Right atrium auricular region (tissue), 2 donors: ENCODE data around the gene UBN1. TPM values are rescaled to one million over a fixed set of nuclear protein-coding genes. Genes with fewer than 3 reads are reported as not detected.

Experiments used
- DNase-seq: peaks from one replicate; pipeline ENCODE4 v3.0.0-alpha.2; 2019; ENCODE audit warnings: low spot score
- H3K27ac ChIP-seq, 2 donors: fragments of 200-600 bp; sonication (generic); 1 replicate in 1 of 2; 2 replicates in 1 of 2; pipeline ENCODE4 v1.5.1; 2016 to 2019
- H3K27me3 ChIP-seq, 2 donors: fragments of 200-600 bp; sonication (generic); one replicate each; pipeline versions ENCODE4 v1.5.1 to v1.6.0; 2017 to 2019
- H3K36me3 ChIP-seq: fragments of 200-600 bp; sonication (generic); one replicate; pipeline ENCODE4 v1.5.1; 2016
- H3K4me1 ChIP-seq, 2 donors: fragments of 200-600 bp; sonication (generic); one replicate each; pipeline versions ENCODE4 v1.5.1 to v1.6.0; 2017 to 2019
- H3K4me3 ChIP-seq, 2 donors: fragments of 200-600 bp; sonication (generic); 1 replicate in 1 of 2; 2 replicates in 1 of 2; pipeline ENCODE4 v1.5.1; 2017 to 2019; ENCODE audit warnings: mild to moderate bottlenecking in 1 of 2, moderate library complexity in 1 of 2
- H3K9me3 ChIP-seq, 2 donors: fragments of 200-600 bp; sonication (generic); one replicate each; pipeline ENCODE4 v1.5.1; 2019
- total RNA-seq, 2 donors: library from RNA; depleted of rRNA; stranded (reverse); fragments of >200 nt; gene quantifications; one replicate each; pipeline ENCODE4 v1.1.0, GENCODE V29; 2016
- TF ChIP-seq, protein P1 (sequence below), 2 donors: fragments of 200-600 bp; sonication (generic); IDR thresholded peaks; one replicate each; pipeline ENCODE4 v1.5.1; 2019; ENCODE audit warnings: antibody characterized with exemption in 2 of 2

UBN1 gene
- total RNA-seq, 2 donors from 2014 or later: 26.1 to 29.7 TPM

DNA sequence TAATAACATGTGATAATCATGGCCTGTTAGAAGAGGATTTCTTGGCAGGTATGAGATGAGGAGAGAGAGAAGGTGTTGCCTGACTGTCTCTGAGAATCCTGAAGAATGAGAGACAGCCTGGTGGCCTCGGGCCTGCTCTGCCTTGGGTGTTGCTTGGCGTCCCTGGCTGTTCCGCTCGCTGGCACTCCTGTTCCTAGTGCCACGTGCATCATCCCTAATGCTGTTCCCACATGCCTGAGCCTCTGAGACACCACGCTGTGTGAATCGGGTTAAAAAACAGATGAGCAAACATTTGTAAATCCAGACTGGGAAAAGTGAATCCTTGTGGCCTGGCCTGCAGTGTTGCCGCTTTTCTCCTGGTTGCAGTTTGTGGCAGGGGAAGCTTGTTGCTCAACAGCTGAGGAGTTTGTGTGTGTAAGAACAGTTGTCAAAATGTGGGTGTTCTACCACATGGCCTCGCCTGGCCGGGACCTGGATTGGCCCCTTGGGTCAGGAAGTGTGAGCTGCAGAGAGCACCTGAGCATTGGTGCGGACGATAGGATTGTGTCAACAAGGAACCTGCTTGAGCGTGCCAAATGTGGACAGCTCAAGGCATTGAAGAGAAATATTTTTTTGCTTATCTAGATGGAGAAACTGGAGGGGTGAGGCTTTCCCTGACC is 22.0 kb downstream of the UBN1 start:
- H3K9me3 ChIP-seq: no peaks in the 10 kb centered on the region
- H3K36me3 ChIP-seq: peaks cover 57% of the 10 kb centered on the region
- H3K27me3 ChIP-seq: no peaks in the 10 kb centered on the region
- no peak overlapping the region for H3K4me3 ChIP-seq
- DNase-seq: no peak
- H3K4me1 ChIP-seq: peaks cover 0 to 8% of the 10 kb centered on the region in 2 donors
- TF ChIP-seq, protein P1, sequence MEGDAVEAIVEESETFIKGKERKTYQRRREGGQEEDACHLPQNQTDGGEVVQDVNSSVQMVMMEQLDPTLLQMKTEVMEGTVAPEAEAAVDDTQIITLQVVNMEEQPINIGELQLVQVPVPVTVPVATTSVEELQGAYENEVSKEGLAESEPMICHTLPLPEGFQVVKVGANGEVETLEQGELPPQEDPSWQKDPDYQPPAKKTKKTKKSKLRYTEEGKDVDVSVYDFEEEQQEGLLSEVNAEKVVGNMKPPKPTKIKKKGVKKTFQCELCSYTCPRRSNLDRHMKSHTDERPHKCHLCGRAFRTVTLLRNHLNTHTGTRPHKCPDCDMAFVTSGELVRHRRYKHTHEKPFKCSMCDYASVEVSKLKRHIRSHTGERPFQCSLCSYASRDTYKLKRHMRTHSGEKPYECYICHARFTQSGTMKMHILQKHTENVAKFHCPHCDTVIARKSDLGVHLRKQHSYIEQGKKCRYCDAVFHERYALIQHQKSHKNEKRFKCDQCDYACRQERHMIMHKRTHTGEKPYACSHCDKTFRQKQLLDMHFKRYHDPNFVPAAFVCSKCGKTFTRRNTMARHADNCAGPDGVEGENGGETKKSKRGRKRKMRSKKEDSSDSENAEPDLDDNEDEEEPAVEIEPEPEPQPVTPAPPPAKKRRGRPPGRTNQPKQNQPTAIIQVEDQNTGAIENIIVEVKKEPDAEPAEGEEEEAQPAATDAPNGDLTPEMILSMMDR (IDR thresholded peaks at IDR 0.05): no peak
- H3K27ac ChIP-seq: no peak overlapping the region

- no peak for DNase-seq
- TF ChIP-seq, protein P1 (IDR thresholded peaks at IDR 0.05): no peak
- H3K9me3 ChIP-seq: no peaks in the 10 kb centered on the region
- peaks cover 66% of the 10 kb centered on the region for H3K36me3 ChIP-seq
- H3K27me3 ChIP-seq: no peaks in the 10 kb centered on the region
- no peak overlapping the region for H3K27ac ChIP-seq
- no peak overlapping the region for H3K4me3 ChIP-seq
- H3K4me1 ChIP-seq: no peaks in the 10 kb centered on the region
Measured at GRCh38 chr16:4870138-4870671, 22.9 kb downstream of the UBN1 start.

DNA sequence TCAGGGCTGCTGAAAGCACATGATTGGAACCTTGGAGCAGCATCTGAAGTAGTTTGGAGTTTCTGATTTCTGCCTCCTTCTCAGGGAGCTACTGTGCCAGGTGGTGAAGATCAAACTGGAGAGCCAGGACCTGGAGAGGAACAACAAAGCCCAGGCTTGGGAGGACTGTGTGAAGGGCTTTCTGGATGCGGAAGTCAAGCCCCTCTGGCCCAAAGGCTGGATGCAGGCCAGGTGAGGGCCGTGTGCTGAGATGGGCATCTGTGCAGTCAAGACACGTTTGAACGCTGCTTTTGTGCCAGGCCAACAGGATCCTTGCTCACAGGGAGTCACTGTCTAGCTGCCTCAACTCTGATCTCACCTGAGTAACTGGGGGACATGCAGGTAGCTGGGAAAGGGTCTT is 23.8 kb downstream of the UBN1 start:
- TF ChIP-seq, protein P1 (IDR thresholded peaks at IDR 0.05): no peak

DNA sequence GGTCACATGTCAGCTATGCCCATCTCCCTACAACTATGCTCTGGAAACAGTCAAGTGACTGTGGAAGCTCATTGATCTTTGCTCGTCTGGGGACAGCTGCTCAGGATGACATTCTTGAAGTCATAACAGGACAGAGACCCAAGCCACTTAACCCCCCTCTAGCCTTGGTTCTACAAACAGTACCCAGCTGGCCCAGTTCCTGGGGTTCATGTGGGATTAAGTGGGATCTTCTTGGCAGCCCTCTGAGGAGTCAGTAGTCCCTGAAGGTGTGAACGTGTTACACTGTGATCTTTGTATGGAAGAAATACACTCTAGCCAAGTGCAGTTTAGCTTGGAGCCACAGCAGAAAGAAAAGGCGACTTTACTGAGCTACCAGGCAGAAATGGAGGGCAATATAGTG is 25.8 kb downstream of the UBN1 start:
- no peak overlapping the region for H3K4me3 ChIP-seq
- H3K27me3 ChIP-seq: no peaks in the 10 kb centered on the region
- no peak overlapping the region for H3K27ac ChIP-seq
- no peak for DNase-seq
- H3K36me3 ChIP-seq: peaks cover 93% of the 10 kb centered on the region
- TF ChIP-seq, protein P1 (IDR thresholded peaks at IDR 0.05): no peak
- H3K4me1 ChIP-seq: no peaks in the 10 kb centered on the region
- no peaks in the 10 kb centered on the region for H3K9me3 ChIP-seq

More for the DNA sequence above, 23.8 kb downstream of the UBN1 start:
- no peak for DNase-seq
- Histone ChIP-seq H3K27ac (no peak overlapping the region), H3K36me3 (peaks cover 72% of the 10 kb centered on the region), H3K4me3 (no peak overlapping the region), H3K9me3 (no peaks in the 10 kb centered on the region), H3K27me3 (no peaks in the 10 kb centered on the region), H3K4me1 (no peaks in the 10 kb centered on the region)

DNA sequence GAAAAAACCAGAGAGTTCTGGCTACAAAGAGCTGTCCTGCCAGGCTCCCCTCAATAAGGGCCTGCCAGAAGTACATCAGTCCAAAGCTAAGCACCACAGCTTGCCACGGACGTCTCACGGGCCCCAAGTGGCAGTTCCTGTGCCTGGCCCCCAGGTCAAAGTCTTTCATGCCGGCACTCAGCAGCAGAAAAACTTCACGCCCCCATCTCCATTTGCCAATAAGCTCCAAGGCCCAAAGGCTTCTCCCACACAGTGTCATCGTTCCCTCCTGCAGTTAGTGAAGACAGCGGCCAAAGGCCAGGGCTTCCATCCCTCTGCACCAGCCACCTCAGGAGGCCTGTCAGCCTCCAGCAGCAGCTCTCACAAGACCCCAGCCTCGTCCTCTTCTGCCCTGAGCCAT is 27.4 kb downstream of the UBN1 start:
- Histone ChIP-seq H3K27me3 (no peaks in the 10 kb centered on the region), H3K36me3 (peaks cover 98% of the 10 kb centered on the region)
- DNase-seq: no peak

More for the DNA sequence above, 27.4 kb downstream of the UBN1 start:
- Histone ChIP-seq H3K9me3 (no peaks in the 10 kb centered on the region), H3K4me3 (no peak overlapping the region), H3K4me1 (no peaks in the 10 kb centered on the region), H3K27ac (no peak overlapping the region)
- TF ChIP-seq, protein P1 (IDR thresholded peaks at IDR 0.05): no peak
